Liver (tissue), 9 donors: ENCODE results near the gene PSMG3. TPM values are rescaled to one million over a fixed set of nuclear protein-coding genes. Genes with fewer than 3 reads are reported as not detected.

Experiments
- DNase-seq: peaks from one replicate; pipeline ENCODE4 v3.0.0-alpha.2; 2017; ENCODE audit warnings: low spot score
- H3K27ac ChIP-seq, 2 donors: one replicate each; pipeline ENCODE4 v1.7.0; 2013; ENCODE audit warnings: inconsistent platforms in 2 of 2, low read length in 2 of 2, control low read depth in 1 of 2, low read depth in 1 of 2, mild to moderate bottlenecking in 1 of 2
- H3K27me3 ChIP-seq, 4 donors: one replicate each; pipeline versions ENCODE4 v1.6.1 to v1.7.0; 2013; ENCODE audit warnings: low read length in 3 of 4, inconsistent platforms in 1 of 4, mild to moderate bottlenecking in 1 of 4, moderate library complexity in 1 of 4; ENCODE audit not compliant: control insufficient read depth in 4 of 4, insufficient read depth in 4 of 4
- H3K36me3 ChIP-seq, 4 donors: one replicate each; pipeline versions ENCODE4 v1.6.1 to v1.7.0; 2013; ENCODE audit warnings: low read length in 3 of 4, mild to moderate bottlenecking in 3 of 4, low read depth in 1 of 4, moderate library complexity in 1 of 4; ENCODE audit not compliant: control insufficient read depth in 4 of 4, insufficient read depth in 3 of 4
- H3K4me1 ChIP-seq, 4 donors: one replicate each; pipeline versions ENCODE4 v1.6.1 to v1.7.0; 2013; ENCODE audit warnings: low read length in 3 of 4, mild to moderate bottlenecking in 3 of 4, moderate library complexity in 1 of 4; ENCODE audit not compliant: control insufficient read depth in 4 of 4, insufficient read depth in 4 of 4
- H3K4me3 ChIP-seq, 3 donors: one replicate each; pipeline versions ENCODE4 v1.6.1 to v1.7.0; 2013; ENCODE audit warnings: low read length in 3 of 3, control low read depth in 1 of 3, low read depth in 1 of 3, mild to moderate bottlenecking in 1 of 3
- H3K9ac ChIP-seq, 2 donors: one replicate each; pipeline ENCODE4 v1.7.0; 2013; ENCODE audit warnings: low read length in 2 of 2, mild to moderate bottlenecking in 2 of 2, moderate library complexity in 2 of 2, control low read depth in 1 of 2, low read depth in 1 of 2
- H3K9me3 ChIP-seq, 4 donors: one replicate each; pipeline versions ENCODE4 v1.6.1 to v1.7.0; 2013; ENCODE audit warnings: low read length in 3 of 4; ENCODE audit not compliant: control insufficient read depth in 4 of 4
- EGR1 ChIP-seq, 2 donors: IDR thresholded peaks; 2 replicates each; pipeline ENCODE4 v1.6.1; 2016 to 2018; ENCODE audit warnings: antibody characterized with exemption in 2 of 2, low read depth in 2 of 2
- FOXA1 ChIP-seq: IDR thresholded peaks from 2 replicates; pipeline ENCODE4 v1.6.1; 2016; ENCODE audit warnings: antibody characterized with exemption
- GABPA ChIP-seq, 2 donors: IDR thresholded peaks in 1 of 2; conservative IDR thresholded peaks in 1 of 2; 2 replicates each; pipeline ENCODE4 v1.6.1; 2016; ENCODE audit warnings: antibody characterized with exemption in 2 of 2, mild to moderate bottlenecking in 1 of 2, moderate library complexity in 1 of 2
- HNF4A ChIP-seq, 2 donors: conservative IDR thresholded peaks; 2 replicates each; pipeline ENCODE4 v1.6.1; 2016; ENCODE audit warnings: antibody characterized with exemption in 2 of 2, mild to moderate bottlenecking in 2 of 2
- HNF4G ChIP-seq: IDR thresholded peaks from 2 replicates; pipeline ENCODE4 v1.6.1; 2016; ENCODE audit warnings: antibody characterized with exemption
- JUND ChIP-seq, 2 donors: IDR thresholded peaks; 2 replicates each; pipeline ENCODE4 v1.6.1; 2016; ENCODE audit warnings: antibody characterized with exemption in 2 of 2
- NR2F2 ChIP-seq: IDR thresholded peaks from 2 replicates; pipeline ENCODE4 v1.6.1; 2016; ENCODE audit warnings: antibody characterized with exemption
- RAD21 ChIP-seq, 2 donors: IDR thresholded peaks; 2 replicates each; pipeline ENCODE4 v1.6.1; 2016; ENCODE audit warnings: antibody characterized with exemption in 2 of 2, mild to moderate bottlenecking in 2 of 2
- RXRA ChIP-seq, 2 donors: IDR thresholded peaks; 2 replicates each; pipeline ENCODE4 v1.6.1; 2017 to 2018; ENCODE audit warnings: antibody characterized with exemption in 2 of 2, mild to moderate bottlenecking in 1 of 2
- SP1 ChIP-seq: IDR thresholded peaks from 2 replicates; pipeline ENCODE4 v1.6.1; 2018; ENCODE audit warnings: antibody characterized with exemption, mild to moderate bottlenecking
- TAF1 ChIP-seq: conservative IDR thresholded peaks from 2 replicates; pipeline ENCODE4 v1.6.1; 2016; ENCODE audit warnings: antibody characterized with exemption, mild to moderate bottlenecking
- YY1 ChIP-seq: IDR thresholded peaks from 2 replicates; pipeline ENCODE4 v1.6.1; 2016; ENCODE audit warnings: antibody characterized with exemption, mild to moderate bottlenecking
- WGBS: extraction: QIAGEN DNeasy Blood & Tissue Kit; methylation state at CpG from one replicate; pipeline ENCODE4 v1.1.7; 2013; 5-methylcytosine and 5-hydroxymethylcytosine counted together
- polyA plus RNA-seq, 2 donors: library from polyadenylated mRNA; stranded (reverse) in 1 of 2; unstranded in 1 of 2; fragments of 200-250 nt in 1 of 2; fragments of >200 nt in 1 of 2; fragmentation: Nextera tagmentation in 1 of 2; extraction: Ambion mirVana in 1 of 2; gene quantifications; one replicate each; pipeline versions ENCODE4 v1.2.1 to v1.2.3, GENCODE V29; 2013 to 2015
- total RNA-seq, 2 donors: library from RNA; depleted of rRNA; stranded (reverse); fragments of >200 nt; gene quantifications; one replicate each; pipeline ENCODE4 v1.2.3, GENCODE V29; 2014
- TF ChIP-seq, protein P1 (sequence below): fragments of 150-350 bp; IDR thresholded peaks from 2 replicates; pipeline ENCODE4 v1.5.1; 2017; ENCODE audit warnings: improper control_type of control experiment, low read depth, low read length; ENCODE audit not compliant: missing input control
- TF ChIP-seq, protein P2 (sequence below): IDR thresholded peaks from 2 replicates; pipeline ENCODE4 v1.6.1; 2016; ENCODE audit warnings: antibody characterized with exemption
- TF ChIP-seq, protein P3 (sequence below): IDR thresholded peaks from 2 replicates; pipeline ENCODE4 v1.6.1; 2016; ENCODE audit warnings: antibody characterized with exemption
- TF ChIP-seq, protein P4 (sequence below): IDR thresholded peaks from 2 replicates; pipeline ENCODE4 v1.6.1; 2016; ENCODE audit warnings: antibody characterized with exemption
- donor health status: healthy.
- donor health status: healthy.
- donor health status: healthy.
- donor health status: healthy.
- donor health status: healthy.

PSMG3 gene
- total and polyA plus RNA-seq, 4 donors: 10.1 to 22.4 (median 15.7) TPM

DNA sequence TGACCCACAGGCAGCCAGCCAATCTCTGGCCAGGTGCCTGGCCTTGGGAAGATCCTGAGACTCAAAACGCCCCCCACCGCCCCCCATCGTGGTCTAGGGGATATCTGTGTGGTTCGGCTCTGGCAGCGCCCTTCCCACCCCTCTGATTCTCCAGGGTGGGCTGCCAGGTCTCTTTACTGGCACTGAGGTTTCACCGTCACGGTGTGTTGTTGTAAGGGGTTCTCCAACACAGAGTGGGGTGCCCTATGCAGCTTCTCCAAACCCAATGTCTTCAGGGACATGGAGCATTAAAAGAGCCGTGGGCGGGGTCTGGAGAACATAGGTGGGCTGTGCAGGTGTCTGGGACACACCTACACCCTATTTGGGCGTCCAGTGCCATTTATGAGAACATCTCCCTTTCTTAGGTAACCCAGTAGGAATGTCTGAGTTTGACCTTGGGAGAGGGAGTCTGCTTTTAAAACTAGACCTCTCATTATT, 37.8 kb downstream of the PSMG3 start:
- no peaks in the 10 kb centered on the region for H3K36me3 ChIP-seq

DNA sequence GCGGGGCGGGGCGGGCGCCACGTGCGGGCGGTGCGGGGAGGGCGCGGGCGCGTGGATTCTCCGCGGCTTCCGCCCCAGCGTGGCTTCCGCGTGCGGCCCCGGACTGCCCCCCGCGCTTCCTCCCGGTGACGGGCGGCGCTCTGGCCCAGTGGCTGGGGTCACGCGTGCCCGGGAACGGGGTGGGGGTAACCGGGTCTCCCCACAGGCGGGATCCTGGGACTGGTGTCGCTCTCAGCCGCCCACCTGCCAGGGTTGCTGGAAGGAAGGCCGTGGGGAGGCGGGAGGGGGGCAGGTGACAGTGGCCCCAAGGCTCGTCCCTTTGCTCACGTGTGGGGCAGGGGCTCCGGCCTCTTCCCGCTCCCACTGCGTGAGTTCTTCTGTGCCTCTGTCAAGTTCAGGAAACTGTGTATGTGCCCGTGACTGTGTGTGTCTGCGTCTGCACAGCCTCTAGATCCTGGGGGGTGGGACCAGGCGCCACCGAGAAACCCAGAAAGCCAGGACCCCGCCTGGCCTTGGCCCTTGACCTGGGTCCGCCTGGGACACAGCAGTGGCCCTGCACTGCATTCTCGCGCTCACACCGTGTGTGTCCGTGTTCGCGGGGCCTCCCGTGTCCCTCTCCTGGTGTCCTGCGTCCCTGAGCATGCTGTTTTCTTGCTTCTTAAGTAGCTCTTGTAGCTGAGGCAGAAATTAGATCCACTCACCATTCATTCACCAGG, 38.4 kb downstream of the PSMG3 start:
- peak overlapping the region; percentile 92 to 96 for H3K27ac ChIP-seq
- TF ChIP-seq JUND (IDR thresholded peaks at IDR 0.05) (no peak), SP1 (peak; percentile 42), EGR1 (IDR thresholded peaks at IDR 0.05; ENCODE audit: low read depth in 2 of 2) (no peak), HNF4G (peak; percentile 48), NR2F2 (peak; percentile 63), HNF4A (conservative IDR thresholded peaks at IDR 0.05) (peak; percentile 89 to 91), TAF1 (no peak), RAD21 (IDR thresholded peaks at IDR 0.05) (no peak), YY1 (no peak), RXRA (IDR thresholded peaks at IDR 0.05) (peak; percentile 26 to 29), FOXA1 (no peak)
- TF ChIP-seq, protein P1, sequence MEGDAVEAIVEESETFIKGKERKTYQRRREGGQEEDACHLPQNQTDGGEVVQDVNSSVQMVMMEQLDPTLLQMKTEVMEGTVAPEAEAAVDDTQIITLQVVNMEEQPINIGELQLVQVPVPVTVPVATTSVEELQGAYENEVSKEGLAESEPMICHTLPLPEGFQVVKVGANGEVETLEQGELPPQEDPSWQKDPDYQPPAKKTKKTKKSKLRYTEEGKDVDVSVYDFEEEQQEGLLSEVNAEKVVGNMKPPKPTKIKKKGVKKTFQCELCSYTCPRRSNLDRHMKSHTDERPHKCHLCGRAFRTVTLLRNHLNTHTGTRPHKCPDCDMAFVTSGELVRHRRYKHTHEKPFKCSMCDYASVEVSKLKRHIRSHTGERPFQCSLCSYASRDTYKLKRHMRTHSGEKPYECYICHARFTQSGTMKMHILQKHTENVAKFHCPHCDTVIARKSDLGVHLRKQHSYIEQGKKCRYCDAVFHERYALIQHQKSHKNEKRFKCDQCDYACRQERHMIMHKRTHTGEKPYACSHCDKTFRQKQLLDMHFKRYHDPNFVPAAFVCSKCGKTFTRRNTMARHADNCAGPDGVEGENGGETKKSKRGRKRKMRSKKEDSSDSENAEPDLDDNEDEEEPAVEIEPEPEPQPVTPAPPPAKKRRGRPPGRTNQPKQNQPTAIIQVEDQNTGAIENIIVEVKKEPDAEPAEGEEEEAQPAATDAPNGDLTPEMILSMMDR: no peak
- TF ChIP-seq, protein P2, sequence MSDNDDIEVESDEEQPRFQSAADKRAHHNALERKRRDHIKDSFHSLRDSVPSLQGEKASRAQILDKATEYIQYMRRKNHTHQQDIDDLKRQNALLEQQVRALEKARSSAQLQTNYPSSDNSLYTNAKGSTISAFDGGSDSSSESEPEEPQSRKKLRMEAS: peak; percentile 8
- TF ChIP-seq, protein P3, sequence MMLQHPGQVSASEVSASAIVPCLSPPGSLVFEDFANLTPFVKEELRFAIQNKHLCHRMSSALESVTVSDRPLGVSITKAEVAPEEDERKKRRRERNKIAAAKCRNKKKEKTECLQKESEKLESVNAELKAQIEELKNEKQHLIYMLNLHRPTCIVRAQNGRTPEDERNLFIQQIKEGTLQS: no peak
- TF ChIP-seq, protein P4, sequence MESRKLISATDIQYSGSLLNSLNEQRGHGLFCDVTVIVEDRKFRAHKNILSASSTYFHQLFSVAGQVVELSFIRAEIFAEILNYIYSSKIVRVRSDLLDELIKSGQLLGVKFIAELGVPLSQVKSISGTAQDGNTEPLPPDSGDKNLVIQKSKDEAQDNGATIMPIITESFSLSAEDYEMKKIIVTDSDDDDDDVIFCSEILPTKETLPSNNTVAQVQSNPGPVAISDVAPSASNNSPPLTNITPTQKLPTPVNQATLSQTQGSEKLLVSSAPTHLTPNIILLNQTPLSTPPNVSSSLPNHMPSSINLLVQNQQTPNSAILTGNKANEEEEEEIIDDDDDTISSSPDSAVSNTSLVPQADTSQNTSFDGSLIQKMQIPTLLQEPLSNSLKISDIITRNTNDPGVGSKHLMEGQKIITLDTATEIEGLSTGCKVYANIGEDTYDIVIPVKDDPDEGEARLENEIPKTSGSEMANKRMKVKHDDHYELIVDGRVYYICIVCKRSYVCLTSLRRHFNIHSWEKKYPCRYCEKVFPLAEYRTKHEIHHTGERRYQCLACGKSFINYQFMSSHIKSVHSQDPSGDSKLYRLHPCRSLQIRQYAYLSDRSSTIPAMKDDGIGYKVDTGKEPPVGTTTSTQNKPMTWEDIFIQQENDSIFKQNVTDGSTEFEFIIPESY: peak; percentile 24
- peak overlapping the region; percentile 43 to 92 (median 72) for H3K4me3 ChIP-seq
- no peaks in the 10 kb centered on the region for H3K9me3 ChIP-seq
- no peak for DNase-seq
- H3K27me3 ChIP-seq: no peaks in the 10 kb centered on the region
- H3K4me1 ChIP-seq: peaks cover 3 to 26% (median 20%) of the 10 kb centered on the region in 4 donors
- 7% methylated on average over 55 of the region's 55 CpGs for whole genome bisulfite sequencing
- peak overlapping the region; percentile 80 to 90 for H3K9ac ChIP-seq
- no peaks in the 10 kb centered on the region for H3K36me3 ChIP-seq

More for the DNA sequence above, 37.8 kb downstream of the PSMG3 start:
- no peaks in the 10 kb centered on the region for H3K9me3 ChIP-seq
- 48% methylated on average over 10 of the region's 10 CpGs for WGBS
- peak overlapping the region; percentile 80 to 90 for H3K9ac ChIP-seq
- H3K27ac ChIP-seq: peak overlapping the region; percentile 92 to 96
- no peak for DNase-seq
- no peaks in the 10 kb centered on the region for H3K27me3 ChIP-seq
- TF ChIP-seq HNF4G (peak; percentile 4), GABPA (IDR thresholded peaks at IDR 0.05 in 1 of 2, conservative IDR thresholded peaks at IDR 0.05 in 1 of 2) (no peak)
- peak overlapping the region; percentile 43 to 92 (median 72) for H3K4me3 ChIP-seq
- peaks cover 8 to 32% (median 22%) of the 10 kb centered on the region in 4 donors for H3K4me1 ChIP-seq
